Measurements from ENCODE around the gene CMTM2.
A peak's percentile ranks its signal among the peaks of the same experiment; 100 is the strongest.

CMTM2 gene

GRCh38 chr16:66544016-66544757 lies 35.1 kb upstream of the CMTM2 start:
- H3K4me3 ChIP-seq (replicated peaks; ENCODE audit: insufficient read depth, low read length) = no peak overlapping the region
- DNase-seq (ENCODE audit: low read depth in 1 of 2, low spot score in 1 of 2) = no peak
- H3K27ac ChIP-seq (replicated peaks) = peak overlapping the region; percentile 30; the same call in 1 of the 2 replicates
- no peaks in the 10 kb centered on the region for H3K27me3 ChIP-seq (ENCODE audit: insufficient read depth, poor library complexity, severe bottlenecking)
- TF ChIP-seq SPI1 (IDR thresholded peaks at IDR 0.05; ENCODE audit: borderline replicate concordance, low read depth) (no peak), CTCF (IDR thresholded peaks at IDR 0.05; ENCODE audit: insufficient read depth, low read length) (no peak), GABPA (IDR thresholded peaks at IDR 0.05; ENCODE audit: low read depth) (no peak), POLR2AphosphoS5 (IDR thresholded peaks at IDR 0.05; ENCODE audit: low read depth) (no peak)

- TF ChIP-seq, protein P1, sequence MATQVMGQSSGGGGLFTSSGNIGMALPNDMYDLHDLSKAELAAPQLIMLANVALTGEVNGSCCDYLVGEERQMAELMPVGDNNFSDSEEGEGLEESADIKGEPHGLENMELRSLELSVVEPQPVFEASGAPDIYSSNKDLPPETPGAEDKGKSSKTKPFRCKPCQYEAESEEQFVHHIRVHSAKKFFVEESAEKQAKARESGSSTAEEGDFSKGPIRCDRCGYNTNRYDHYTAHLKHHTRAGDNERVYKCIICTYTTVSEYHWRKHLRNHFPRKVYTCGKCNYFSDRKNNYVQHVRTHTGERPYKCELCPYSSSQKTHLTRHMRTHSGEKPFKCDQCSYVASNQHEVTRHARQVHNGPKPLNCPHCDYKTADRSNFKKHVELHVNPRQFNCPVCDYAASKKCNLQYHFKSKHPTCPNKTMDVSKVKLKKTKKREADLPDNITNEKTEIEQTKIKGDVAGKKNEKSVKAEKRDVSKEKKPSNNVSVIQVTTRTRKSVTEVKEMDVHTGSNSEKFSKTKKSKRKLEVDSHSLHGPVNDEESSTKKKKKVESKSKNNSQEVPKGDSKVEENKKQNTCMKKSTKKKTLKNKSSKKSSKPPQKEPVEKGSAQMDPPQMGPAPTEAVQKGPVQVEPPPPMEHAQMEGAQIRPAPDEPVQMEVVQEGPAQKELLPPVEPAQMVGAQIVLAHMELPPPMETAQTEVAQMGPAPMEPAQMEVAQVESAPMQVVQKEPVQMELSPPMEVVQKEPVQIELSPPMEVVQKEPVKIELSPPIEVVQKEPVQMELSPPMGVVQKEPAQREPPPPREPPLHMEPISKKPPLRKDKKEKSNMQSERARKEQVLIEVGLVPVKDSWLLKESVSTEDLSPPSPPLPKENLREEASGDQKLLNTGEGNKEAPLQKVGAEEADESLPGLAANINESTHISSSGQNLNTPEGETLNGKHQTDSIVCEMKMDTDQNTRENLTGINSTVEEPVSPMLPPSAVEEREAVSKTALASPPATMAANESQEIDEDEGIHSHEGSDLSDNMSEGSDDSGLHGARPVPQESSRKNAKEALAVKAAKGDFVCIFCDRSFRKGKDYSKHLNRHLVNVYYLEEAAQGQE (IDR thresholded peaks at IDR 0.05; ENCODE audit: insufficient replicate concordance, low read depth) = no peak
- TF ChIP-seq CTCF (IDR thresholded peaks at IDR 0.05; ENCODE audit: insufficient read depth, low read length) (no peak), SPI1 (IDR thresholded peaks at IDR 0.05; ENCODE audit: borderline replicate concordance, low read depth) (no peak), GABPA (IDR thresholded peaks at IDR 0.05; ENCODE audit: low read depth) (no peak), POLR2AphosphoS5 (IDR thresholded peaks at IDR 0.05; ENCODE audit: low read depth) (no peak)
- Histone ChIP-seq H3K27ac (replicated peaks) (no peak overlapping the region), H3K27me3 (ENCODE audit: insufficient read depth, poor library complexity, severe bottlenecking) (no peaks in the 10 kb centered on the region), H3K4me3 (replicated peaks; ENCODE audit: insufficient read depth, low read length) (no peak overlapping the region)
- DNase-seq (ENCODE audit: low read depth in 1 of 2, low spot score in 1 of 2) = no peak
Observed at GRCh38 chr16:66547101-66547989, 31.9 kb upstream of the CMTM2 start.

DNA sequence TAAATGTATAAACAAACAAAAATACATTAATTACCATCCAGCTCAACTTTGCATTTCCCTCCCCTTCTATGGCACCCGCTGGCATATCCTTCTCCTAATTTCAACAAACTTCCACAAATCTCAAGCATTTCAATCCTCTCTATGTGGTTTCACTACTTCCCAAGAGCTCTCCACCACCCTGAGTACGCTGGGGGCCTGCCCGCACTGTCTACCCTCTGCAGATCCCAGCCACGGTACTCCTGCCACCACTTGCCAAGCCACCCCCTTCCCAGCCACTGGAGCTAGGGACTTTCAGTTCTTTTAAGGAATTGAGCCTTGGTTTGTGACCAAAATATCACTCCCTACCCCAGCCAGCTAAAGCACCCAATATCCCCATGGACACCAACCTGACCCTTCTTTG lies 31.2 kb upstream of the CMTM2 start:
- no peak overlapping the region; the same call in 1 of the 2 replicates for H3K27ac ChIP-seq (replicated peaks)
- H3K27me3 ChIP-seq (ENCODE audit: insufficient read depth, poor library complexity, severe bottlenecking) = no peaks in the 10 kb centered on the region
- TF ChIP-seq GABPA (IDR thresholded peaks at IDR 0.05; ENCODE audit: low read depth) (no peak), CTCF (IDR thresholded peaks at IDR 0.05; ENCODE audit: insufficient read depth, low read length) (no peak), POLR2AphosphoS5 (IDR thresholded peaks at IDR 0.05; ENCODE audit: low read depth) (no peak), SPI1 (IDR thresholded peaks at IDR 0.05; ENCODE audit: borderline replicate concordance, low read depth) (no peak)
- TF ChIP-seq, protein P1 (IDR thresholded peaks at IDR 0.05; ENCODE audit: insufficient replicate concordance, low read depth) = no peak
- no peak for DNase-seq (ENCODE audit: low read depth in 1 of 2, low spot score in 1 of 2)
- no peak overlapping the region for H3K4me3 ChIP-seq (replicated peaks; ENCODE audit: insufficient read depth, low read length)
